Nephron progenitor cell (in vitro differentiated cells): Measurements from ENCODE around the gene PGBD5.

Source experiments
- DNase-seq: peaks from one replicate; pipeline ENCODE4 v3.0.0; 2021
- H3K27ac Mint-ChIP-seq: 2 replicates; pipeline ENCODE4 v1.8.0; 2021; ENCODE audit warnings: mild to moderate bottlenecking, moderate library complexity, mixed read lengths
- H3K27me3 Mint-ChIP-seq: 2 replicates; pipeline ENCODE4 v1.8.0; 2021; ENCODE audit warnings: mild to moderate bottlenecking, low read depth, mixed read lengths; ENCODE audit not compliant: poor library complexity
- H3K36me3 Mint-ChIP-seq: 2 replicates; pipeline ENCODE4 v1.8.0; 2021; ENCODE audit warnings: low read depth, mixed read lengths
- H3K4me1 Mint-ChIP-seq: 2 replicates; pipeline ENCODE4 v1.8.0; 2021; ENCODE audit warnings: mixed read lengths
- H3K4me3 Mint-ChIP-seq: 2 replicates; pipeline ENCODE4 v1.8.0; 2021; ENCODE audit warnings: mild to moderate bottlenecking, moderate library complexity, mixed read lengths
- H3K9me3 Mint-ChIP-seq: 2 replicates; pipeline ENCODE4 v1.8.0; 2021; ENCODE audit warnings: mild to moderate bottlenecking, moderate library complexity, mixed read lengths
- TF ChIP-seq, protein P1 (sequence below): fragments of 200-600 bp; sonication (generic); IDR thresholded peaks from 2 replicates; pipeline ENCODE4 v1.5.0; 2021; ENCODE audit warnings: antibody characterized with exemption

Gene PGBD5

DNA sequence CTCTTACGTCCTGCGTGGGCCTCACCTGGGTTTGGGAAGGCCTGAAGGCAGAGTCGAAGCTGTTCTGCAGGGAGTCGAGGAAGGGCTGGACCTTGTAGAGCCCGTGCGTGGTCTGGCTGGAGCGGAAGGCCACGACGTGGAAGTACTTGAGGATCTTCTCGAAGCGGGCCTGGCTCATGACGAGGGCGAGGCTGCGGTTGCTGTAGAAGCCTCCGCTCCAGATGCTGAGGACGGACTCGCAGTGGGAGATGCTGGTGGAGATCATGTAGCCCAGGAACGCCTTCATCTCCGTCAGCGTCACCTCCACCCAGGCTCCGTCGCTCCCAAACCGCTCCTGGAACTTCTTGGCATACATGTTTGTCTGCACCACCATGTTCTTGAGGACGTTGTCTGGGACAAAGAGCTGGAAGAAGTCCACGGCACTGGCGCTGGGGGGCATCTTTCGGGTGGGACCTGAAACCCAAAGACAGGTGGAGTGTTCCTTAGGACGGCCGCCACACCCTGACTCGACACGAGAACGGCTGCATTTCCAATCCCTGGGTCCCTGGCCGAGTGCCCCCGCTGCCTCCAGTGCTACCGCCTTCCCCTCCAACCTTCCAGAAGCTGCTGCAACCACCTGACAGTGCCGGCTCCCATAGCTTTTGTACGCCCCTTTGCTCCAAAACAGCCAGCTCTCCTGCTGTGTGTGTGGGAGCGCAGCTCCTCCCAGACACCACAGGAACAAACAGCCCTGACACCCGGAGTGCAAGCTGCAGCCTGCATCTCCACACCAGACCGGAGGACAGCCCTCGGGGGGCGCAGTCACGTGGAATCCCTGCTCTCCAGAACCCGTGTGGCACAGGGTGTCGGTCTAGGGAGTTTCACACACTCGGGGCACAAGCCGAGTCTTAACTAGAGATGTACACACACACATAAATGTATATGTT lies 69.0 kb downstream of the PGBD5 start:
- no peak for DNase-seq
- Mint-ChIP-seq H3K9me3 (no peaks in the 10 kb centered on the region), H3K4me1 (peaks cover 9% of the 10 kb centered on the region), H3K4me3 (no peak overlapping the region), H3K27me3 (peaks cover 14% of the 10 kb centered on the region), H3K27ac (peak overlapping the region; percentile 36), H3K36me3 (no peaks in the 10 kb centered on the region)
- TF ChIP-seq, protein P1, sequence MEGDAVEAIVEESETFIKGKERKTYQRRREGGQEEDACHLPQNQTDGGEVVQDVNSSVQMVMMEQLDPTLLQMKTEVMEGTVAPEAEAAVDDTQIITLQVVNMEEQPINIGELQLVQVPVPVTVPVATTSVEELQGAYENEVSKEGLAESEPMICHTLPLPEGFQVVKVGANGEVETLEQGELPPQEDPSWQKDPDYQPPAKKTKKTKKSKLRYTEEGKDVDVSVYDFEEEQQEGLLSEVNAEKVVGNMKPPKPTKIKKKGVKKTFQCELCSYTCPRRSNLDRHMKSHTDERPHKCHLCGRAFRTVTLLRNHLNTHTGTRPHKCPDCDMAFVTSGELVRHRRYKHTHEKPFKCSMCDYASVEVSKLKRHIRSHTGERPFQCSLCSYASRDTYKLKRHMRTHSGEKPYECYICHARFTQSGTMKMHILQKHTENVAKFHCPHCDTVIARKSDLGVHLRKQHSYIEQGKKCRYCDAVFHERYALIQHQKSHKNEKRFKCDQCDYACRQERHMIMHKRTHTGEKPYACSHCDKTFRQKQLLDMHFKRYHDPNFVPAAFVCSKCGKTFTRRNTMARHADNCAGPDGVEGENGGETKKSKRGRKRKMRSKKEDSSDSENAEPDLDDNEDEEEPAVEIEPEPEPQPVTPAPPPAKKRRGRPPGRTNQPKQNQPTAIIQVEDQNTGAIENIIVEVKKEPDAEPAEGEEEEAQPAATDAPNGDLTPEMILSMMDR, result no peak

DNA sequence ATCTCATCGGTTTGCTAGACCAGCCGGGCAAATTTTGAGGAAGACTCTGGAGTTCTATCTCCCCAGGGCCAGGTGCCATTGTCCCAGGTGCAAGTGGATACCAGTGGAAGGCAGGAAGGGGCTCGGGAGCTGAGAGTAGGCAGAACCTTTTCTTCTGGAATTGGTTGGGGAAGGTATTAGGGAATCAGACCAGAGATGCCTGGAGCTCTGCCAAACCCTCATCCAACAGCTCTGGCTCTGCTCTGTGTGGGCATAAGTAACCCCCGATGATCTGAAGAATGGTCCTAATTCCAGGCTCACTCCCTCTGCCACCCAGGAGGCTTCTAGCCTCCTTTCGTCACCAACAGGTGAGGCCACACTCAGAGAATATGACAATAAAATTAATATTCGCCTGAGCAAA lies 69.9 kb downstream of the PGBD5 start:
- Mint-ChIP-seq H3K4me3 (no peak overlapping the region), H3K27ac (no peak overlapping the region), H3K27me3 (peaks cover 11% of the 10 kb centered on the region), H3K9me3 (no peaks in the 10 kb centered on the region), H3K36me3 (no peaks in the 10 kb centered on the region), H3K4me1 (peaks cover 12% of the 10 kb centered on the region)
- TF ChIP-seq, protein P1, result no peak
- no peak for DNase-seq

DNA sequence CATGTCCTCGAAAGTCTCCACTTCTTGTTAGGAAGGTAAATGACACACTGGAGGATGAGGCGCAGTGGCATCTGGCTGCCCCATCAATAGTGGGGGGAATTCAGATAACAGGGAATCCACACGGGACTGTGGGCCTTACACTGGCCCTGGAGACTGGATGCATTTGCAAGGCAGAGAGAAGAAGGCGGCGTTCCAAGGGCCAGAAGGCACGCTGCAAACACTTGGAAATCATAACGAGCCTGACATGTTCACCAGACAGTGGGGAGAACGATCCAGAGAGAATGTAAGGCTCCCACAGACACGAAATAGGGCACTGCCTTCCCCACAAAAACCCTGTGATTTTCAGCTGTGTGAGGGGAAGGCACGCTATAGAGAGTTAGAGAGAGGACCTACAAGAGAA lies 70.5 kb downstream of the PGBD5 start:
- TF ChIP-seq, protein P1, result no peak
- no peak overlapping the region for H3K4me3 Mint-ChIP-seq
- peaks cover 11% of the 10 kb centered on the region for H3K27me3 Mint-ChIP-seq
- peaks cover 12% of the 10 kb centered on the region for H3K4me1 Mint-ChIP-seq
- H3K9me3 Mint-ChIP-seq, result no peaks in the 10 kb centered on the region
- DNase-seq, result no peak
- H3K27ac Mint-ChIP-seq, result no peak overlapping the region
- H3K36me3 Mint-ChIP-seq, result no peaks in the 10 kb centered on the region

DNA sequence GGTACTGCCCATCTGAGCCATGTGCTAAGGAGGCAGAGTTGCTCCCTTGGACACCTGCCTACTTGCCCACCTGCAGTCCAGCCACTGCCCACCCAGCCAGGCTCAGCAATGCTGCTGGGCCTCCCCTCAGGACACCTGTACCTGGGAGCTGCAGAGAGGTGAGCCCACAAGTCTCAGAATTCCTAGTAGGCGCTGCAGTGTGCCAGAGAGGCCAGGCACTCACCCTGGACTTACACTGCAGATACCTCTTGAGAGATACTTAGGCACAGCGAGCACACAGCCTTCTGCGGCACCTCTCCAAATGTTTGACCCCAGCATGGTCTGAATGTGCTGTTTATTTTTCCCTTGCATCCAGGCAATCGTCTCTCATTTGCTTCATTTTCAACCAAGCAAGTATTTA lies 71.0 kb downstream of the PGBD5 start:
- no peaks in the 10 kb centered on the region for H3K9me3 Mint-ChIP-seq
- no peaks in the 10 kb centered on the region for H3K36me3 Mint-ChIP-seq

DNA sequence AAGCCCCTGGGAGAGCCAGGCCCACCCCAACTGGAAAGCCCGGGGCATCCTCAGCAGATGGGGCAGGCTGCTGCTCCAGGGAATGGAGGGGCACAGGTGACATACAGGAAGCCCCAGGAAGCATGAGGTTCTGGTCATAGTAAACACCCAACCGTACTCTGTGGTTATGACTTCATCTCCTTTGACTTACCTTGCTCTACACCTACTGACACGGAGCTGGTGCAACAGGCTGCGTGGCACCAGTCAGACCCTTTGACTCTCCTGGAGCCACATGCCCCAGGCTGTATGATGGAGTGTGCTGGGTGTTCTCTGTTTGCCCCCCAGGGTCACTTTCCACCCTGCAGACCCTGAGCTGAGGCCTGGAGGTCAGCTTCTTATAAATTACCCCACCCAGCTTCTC lies 72.1 kb downstream of the PGBD5 start:
- H3K27ac Mint-ChIP-seq, result no peak overlapping the region
- peaks cover 13% of the 10 kb centered on the region for H3K4me1 Mint-ChIP-seq
- TF ChIP-seq, protein P1, result no peak
- no peaks in the 10 kb centered on the region for H3K36me3 Mint-ChIP-seq
- H3K4me3 Mint-ChIP-seq, result no peak overlapping the region
- peaks cover 4% of the 10 kb centered on the region for H3K9me3 Mint-ChIP-seq
- no peak for DNase-seq
- H3K27me3 Mint-ChIP-seq, result peaks cover 8% of the 10 kb centered on the region

More for the DNA sequence above, 71.0 kb downstream of the PGBD5 start:
- no peak overlapping the region for H3K27ac Mint-ChIP-seq
- no peak for DNase-seq
- H3K27me3 Mint-ChIP-seq, result peaks cover 11% of the 10 kb centered on the region
- H3K4me1 Mint-ChIP-seq, result peaks cover 12% of the 10 kb centered on the region
- TF ChIP-seq, protein P1, result no peak
- H3K4me3 Mint-ChIP-seq, result no peak overlapping the region

DNA sequence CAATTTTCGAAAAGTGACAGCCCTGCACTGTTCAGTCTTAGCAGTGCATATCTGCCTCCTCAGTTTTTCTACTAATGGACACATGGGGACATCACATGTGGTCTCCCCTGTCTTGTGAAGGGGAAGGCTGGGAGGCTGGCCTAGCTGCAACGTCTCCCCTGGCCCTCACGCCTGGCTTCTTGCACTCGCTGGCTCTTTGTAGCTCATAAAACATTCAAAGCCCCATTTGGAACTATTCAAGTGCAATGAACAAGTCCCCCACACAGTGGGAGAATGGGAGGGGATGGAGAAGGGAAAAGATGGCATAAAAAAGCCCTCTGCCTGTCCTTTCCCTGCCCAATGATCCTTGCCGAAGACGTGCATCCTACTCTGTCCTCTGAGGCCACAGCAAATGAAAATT lies 73.6 kb downstream of the PGBD5 start:
- H3K27me3 Mint-ChIP-seq, result peaks cover 7% of the 10 kb centered on the region

More for the DNA sequence above, 73.6 kb downstream of the PGBD5 start:
- H3K27ac Mint-ChIP-seq, result no peak overlapping the region
- H3K4me3 Mint-ChIP-seq, result no peak overlapping the region
- peaks cover 25% of the 10 kb centered on the region for H3K4me1 Mint-ChIP-seq
- H3K9me3 Mint-ChIP-seq, result peaks cover 4% of the 10 kb centered on the region
- no peak for DNase-seq
- no peaks in the 10 kb centered on the region for H3K36me3 Mint-ChIP-seq
- TF ChIP-seq, protein P1, result no peak
